Stimulated activated CD4-positive, alpha-beta T cell treated with anti-CD3 and anti-CD28 coated beads, Interleukin-15, amount 100 ng/mL, for 24 hours (primary cell): ENCODE results near the gene MAEL.

Experiments
- DNase-seq: peaks from one replicate; pipeline ENCODE4 v3.0.0-alpha.2; 2020

Gene MAEL

GRCh38 chr1:166988974-166989515, at the start of gene MAEL:
Gene MAEL (plus strand): TSS chr1:166989280. CDS start chr1:166989353, 73 bp downstream.
- DNase-seq = no peak

GRCh38 chr1:166939741-166940375, 49.2 kb upstream of the MAEL start:
- DNase-seq = no peak

- DNase-seq = no peak
These were observed 44.7 kb upstream of the MAEL start for GRCh38 chr1:166944186-166944967.

- DNase-seq = peak; percentile 9
These were observed 41.6 kb upstream of the MAEL start for GRCh38 chr1:166947398-166948043.

DNA sequence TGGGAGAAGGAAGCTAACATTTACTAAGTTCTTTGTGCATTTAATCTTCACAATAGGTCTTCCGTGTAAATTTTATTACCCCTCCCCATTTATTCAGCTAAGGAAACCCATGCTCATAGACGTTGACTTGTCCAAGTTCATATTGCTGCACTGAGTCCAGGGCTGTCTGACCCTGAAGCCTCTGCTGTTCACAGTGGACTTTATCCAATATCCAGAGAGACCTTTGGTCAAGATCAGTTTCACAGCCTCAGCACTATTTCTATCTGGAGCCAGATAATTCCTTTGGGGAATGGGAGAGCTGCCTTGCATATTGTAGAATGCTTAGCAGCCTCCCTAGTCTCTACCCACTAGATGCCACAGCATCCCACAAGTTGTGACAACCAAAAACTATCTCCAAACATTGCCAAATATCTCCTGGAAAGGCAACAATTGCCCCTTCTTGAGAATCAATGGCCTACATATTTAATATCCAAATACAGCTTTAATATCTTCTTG, 40.2 kb upstream of the MAEL start:
- no peak for DNase-seq

DNA sequence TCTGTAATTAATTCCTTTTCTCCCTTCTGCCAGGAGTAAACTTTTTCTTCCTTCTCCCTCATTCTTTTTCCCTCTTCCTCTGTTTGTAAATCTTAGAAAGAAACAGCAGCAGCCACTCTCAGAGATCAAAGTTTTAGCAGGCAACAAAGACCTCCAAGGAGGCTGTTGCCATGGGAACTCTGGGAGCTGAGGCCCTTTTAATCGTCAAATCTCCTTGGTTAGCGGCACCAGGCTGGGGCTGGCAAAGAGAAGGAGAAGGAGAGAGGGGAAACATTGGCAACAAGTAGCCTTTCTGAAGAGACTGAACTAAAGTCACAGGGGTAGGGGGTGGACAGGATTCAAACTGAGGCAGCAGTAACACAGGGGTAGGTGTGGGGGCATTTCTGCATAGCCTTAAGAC, 38.9 kb upstream of the MAEL start:
- no peak for DNase-seq

- no peak for DNase-seq
These were observed 38.0 kb upstream of the MAEL start for GRCh38 chr1:166951050-166951449.

DNA sequence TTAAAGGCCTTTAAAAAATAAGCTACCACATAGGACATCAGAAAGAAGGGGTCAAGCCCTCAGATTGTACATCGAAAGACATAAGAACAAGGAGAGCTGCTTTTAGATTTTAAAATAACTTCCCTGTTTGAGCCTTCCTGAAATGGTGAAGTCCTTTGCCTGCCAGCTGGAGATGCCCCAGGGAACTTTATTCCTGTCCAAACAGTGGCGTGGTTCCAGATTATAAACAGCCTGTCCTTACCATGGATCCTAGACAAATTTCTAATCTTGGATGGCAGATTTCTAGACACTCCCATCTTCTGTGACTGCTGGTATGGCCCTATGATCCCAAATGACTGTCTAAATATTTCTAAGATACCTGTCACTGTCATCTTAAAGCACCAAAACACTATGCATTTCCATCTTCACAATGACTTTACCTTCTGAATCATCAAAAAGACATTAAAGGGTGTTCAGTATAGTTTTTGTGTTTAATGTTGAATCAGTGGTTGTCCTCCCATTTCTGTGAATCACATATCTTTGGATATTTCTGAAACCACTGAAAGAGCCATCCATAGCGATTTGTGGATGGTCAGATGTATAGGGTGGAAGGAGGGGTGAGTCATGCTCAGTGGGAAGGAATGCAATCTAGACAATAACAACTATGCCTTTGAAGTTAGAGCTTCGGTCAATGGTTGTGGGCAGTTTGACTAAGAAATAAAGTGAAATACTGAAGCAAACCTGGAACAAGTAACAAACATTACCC, 36.9 kb upstream of the MAEL start:
- no peak for DNase-seq

GRCh38 chr1:166953491-166953890, 35.6 kb upstream of the MAEL start:
- no peak for DNase-seq

DNA sequence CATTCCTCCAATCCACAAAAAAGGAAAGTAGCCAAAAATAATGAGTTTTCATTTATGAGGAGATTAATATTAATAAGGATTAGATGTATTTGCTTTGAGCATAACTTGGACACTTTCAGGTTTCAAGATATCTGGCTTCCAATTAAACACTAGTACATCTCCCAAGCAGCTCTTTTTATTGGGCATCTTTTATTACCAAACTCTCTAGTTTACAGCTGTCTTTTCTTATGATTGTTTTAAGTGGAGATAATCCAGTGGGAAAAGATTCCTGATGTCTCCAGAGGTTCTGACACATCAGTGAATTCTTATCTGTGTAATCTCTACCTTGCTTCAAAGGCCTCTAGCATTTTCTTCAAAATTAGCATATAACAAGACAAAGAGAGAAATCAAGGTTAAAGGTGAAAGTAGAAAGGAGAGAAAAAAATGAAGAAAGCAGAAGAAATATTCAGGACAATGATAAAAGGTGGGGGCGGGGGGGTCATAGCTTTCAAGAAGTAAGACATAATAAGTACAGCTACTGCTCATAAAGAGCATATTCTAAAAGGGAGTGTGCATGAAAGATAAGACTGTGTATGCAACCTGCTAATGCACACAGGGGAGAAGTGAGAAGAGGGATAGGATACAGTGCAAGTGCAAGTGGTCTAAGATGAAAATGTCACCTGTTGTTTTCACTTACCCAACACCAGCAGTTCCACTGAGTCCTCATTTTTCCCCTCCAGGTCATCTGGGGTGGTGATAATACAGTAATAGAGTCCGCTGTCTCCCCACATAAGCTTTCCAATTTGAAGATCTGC, 32.8 kb upstream of the MAEL start:
- DNase-seq = no peak

DNA sequence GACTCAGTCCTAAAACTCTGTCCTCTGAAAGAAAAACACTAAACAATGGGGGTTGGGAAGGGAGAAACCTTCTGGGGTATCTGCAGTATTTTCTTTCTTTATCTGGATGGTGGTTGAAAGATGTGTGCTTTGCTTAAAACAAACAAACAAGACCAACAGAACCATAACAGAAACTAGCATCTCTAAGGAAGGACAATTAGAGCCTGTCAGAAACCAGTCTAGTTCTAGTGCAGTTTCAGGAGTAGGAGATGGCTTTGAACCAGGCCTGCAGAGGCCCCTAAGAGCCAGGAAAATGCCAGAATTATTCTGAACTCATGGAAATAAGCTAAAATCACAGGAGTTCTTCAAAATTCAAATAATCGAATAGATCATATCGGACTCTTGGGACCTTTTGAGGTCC, 32.2 kb upstream of the MAEL start:
- DNase-seq = no peak

DNA sequence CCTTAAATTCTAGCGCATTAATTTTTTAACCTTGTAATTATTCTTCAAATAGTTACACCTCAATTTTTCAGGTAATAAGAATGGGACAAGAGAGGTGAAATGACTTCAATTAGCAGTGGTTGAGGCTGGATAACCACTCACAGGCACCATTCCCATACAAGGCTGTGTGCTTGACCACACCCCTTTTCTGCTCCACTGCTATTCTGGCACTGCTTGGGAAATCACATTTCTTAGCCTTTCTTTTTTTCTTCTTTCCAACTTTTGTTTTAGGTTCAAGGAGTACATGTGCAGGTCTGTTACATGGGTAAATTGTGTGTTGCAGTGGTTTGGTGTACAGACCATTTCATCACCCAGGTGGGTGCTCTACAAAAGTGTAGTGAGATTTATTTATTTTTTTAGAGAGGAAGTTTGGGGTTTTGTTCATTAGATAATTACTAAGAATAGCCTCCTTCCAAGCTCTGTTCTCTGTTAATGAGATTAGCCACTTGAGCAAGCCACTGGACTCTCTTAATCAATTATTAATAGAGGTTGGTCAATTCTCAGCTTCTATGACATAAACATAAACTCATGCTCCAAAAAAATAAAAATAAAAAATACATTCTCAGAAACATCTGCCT, 28.1 kb upstream of the MAEL start:
- no peak for DNase-seq

- DNase-seq = no peak
These were observed 19.9 kb upstream of the MAEL start for GRCh38 chr1:166969074-166969677.

DNA sequence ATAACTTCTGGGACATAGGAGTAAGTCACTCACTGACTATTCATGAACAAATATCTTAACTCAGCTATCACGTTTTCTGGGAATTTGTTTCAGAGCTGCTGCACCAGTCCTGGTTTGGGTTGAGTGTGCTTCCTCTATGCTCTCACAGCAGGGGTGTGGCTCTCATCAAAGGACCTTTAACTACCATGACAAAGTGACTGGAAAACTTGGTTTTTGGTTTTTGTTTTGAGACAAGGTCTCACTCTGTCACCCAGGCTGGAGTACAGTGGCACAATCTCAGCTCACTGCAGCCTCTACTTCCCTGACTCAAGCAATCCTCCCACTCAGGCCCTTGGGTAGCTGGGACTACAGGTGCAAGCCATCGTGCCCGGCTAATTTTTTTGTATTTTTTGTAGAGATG, 17.8 kb upstream of the MAEL start:
- peak; percentile 24 for DNase-seq

GRCh38 chr1:166972193-166972592, 16.9 kb upstream of the MAEL start:
- no peak for DNase-seq

DNA sequence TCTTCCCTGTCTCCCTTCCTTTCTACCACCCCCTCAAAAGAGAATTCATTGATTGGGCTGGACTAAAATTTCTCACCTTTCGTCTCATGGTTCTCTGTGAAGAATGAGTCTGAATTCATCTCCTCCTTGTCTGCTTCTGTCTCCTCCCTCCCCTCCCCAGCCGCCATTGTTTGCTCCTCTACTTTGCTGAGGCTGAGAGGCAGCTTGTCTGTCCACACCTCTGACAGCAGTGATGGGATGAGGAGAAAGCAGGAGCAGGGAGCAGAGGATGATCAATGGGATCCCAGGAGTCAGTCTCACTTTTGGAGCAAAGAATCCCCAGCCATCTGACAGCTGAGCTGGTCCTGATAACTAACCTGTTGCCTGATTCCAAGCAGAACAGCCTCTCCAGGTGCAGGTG, 16.3 kb upstream of the MAEL start:
- no peak for DNase-seq

DNA sequence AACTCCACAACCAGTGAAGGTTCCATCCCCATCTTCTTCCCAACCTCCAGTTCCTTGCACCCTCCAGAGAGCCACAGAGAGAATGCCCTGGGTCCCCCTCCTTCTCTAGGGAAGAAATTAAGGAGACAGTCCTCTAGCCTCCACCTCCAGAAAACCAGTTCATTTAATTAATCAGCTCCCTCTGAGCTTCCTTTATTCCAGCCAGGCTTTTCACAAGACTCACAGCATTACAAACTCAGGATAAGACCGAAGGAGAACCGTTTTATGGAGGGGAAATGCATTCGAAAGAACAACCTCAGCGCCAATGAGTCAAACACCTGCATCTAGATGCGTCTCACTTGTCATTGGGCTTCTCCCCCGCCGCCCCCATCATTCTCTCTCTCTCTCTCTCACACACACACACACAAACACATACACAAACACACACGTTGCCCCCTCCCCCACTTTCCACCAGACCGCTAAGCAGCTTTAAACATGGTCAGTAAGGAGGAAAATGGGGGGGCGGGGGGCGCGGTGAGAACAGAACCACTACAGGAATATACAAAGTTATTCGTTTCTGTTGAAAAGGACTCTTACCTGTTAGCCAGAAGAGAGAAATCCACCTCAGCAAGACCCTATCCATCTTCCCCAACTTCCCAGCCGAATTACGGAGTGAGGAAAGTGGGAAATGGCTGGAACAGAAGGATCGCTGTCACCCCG, 14.3 kb upstream of the MAEL start:
- DNase-seq = peak; percentile 60

DNA sequence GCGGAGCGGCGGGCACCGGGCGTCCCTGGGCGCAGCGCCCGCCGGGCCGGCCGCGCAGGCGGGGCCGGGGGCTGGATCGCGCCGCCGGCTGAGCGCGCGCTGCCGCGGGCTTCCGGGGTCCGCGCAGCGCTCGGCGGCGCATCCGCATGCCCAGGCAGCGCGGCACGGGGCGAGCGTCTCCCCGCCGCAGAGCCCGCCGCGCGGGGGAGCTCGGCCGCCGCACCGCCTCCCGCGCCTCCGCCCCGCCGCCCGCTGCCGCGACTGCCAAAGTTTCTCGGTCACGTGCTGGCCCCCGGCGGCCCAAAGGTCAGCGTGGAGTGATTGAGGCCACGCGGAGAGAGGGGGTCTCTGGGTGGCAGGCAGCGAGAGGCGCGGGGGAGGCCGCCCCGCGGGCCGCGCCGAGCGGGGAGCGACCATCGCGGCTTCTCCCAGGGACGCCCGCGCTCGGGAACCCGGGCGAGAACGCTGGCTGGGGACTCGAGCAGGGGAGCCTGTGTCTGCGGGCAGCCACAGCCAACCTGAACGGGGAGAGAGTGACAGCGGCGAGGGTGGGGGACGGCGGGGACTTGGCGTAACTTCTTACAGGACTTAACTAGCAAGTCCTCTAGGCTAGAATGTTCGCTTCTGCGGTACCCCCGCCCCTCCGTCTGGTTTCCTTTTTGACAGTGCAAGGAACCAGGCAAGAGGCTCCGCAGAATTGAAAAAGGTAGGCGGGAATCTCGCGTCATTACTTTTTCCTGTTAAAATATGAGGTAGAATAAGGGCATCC, 13.5 kb upstream of the MAEL start, which contains the start of gene ILDR2:
Gene ILDR2 (minus strand): TSS at position 180 of the 769 bp plus-strand sequence. CDS start 272 bp downstream, outside the sequence.
- peak; percentile 84 for DNase-seq

DNA sequence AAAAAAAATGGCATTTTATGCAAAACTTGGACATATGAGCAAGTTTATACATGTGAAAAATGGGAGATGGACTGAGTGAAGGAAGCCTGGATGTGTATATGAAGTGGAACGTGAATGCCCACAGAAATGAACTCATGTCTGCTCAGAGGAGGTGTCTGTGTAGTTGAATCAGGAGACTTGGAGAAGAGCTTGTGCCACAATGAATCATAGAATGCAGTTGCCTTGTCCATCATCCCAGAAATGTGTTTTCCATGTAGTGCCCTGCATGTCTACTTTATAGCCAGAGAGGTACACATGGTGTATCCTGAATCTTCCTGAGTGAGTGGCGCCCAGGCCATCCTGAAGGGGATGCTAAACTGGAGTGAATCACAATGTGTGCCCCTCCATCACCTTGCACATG, 11.1 kb upstream of the MAEL start:
- no peak for DNase-seq

DNA sequence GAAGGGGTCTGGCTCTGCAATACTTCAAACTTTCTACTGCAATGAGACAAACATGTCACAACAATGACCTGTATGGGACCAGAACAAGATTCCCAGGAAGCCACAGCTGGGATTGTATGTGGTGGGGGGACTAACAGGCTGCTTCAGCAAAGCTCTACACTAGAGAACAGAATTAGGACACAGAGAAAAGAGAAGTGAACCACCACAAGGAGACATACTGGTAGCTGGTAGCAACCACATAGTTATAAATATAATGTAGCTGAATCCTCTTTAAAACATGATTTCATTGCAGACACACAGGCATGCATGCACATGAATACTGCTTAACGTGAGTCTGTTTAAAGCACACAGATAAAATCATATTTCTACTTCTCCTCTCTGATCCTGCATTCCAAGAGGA, 10.3 kb upstream of the MAEL start:
- DNase-seq = no peak
